GM12865 (cell line): ENCODE measurements around the gene PCSK9.

Experiments
- DNase-seq: peaks from one replicate; pipeline ENCODE4 v3.0.0; 2010; ENCODE audit warnings: low read depth
- H3K4me3 ChIP-seq: 2 replicates; pipeline ENCODE4 v1.5.1; 2011; ENCODE audit warnings: mild to moderate bottlenecking, low read depth, low read length, control low read depth
- CTCF ChIP-seq: IDR thresholded peaks from 2 replicates; pipeline ENCODE4 v1.5.1; 2011; ENCODE audit warnings: low read length, control low read depth, low read depth, inconsistent platforms; ENCODE audit not compliant: insufficient read depth; ENCODE audit errors: missing control alignments

PCSK9 gene

GRCh38 chr1:54995013-54995760 lies 44.2 kb upstream of the PCSK9 start:
- TF ChIP-seq CTCF = no peak
- H3K4me3 ChIP-seq = no peak overlapping the region
- DNase-seq = no peak

GRCh38 chr1:54995835-54996234 lies 43.5 kb upstream of the PCSK9 start:
- TF ChIP-seq CTCF = no peak
- no peak for DNase-seq
- H3K4me3 ChIP-seq = no peak overlapping the region

- peak; percentile 81 for TF ChIP-seq CTCF
- DNase-seq = peak; percentile 85
- H3K4me3 ChIP-seq = no peak overlapping the region
These were observed 42.9 kb upstream of the PCSK9 start for GRCh38 chr1:54996359-54996868.

- no peak for DNase-seq
- no peak overlapping the region for H3K4me3 ChIP-seq
These were observed 42.3 kb upstream of the PCSK9 start for GRCh38 chr1:54996869-54997710.

GRCh38 chr1:54997711-54997986 lies 41.7 kb upstream of the PCSK9 start:
- DNase-seq = no peak
- no peak for TF ChIP-seq CTCF
- H3K4me3 ChIP-seq = no peak overlapping the region

More at GRCh38 chr1:54996869-54997710, 42.3 kb upstream of the PCSK9 start:
- TF ChIP-seq CTCF = no peak

GRCh38 chr1:54998100-54998499 lies 41.2 kb upstream of the PCSK9 start:
- H3K4me3 ChIP-seq = no peak overlapping the region
- no peak for TF ChIP-seq CTCF
- DNase-seq = no peak
